Astrocyte (in vitro differentiated cells and primary cell): Measurements from ENCODE around the gene RGL1. TPM values are rescaled to one million over a fixed set of nuclear protein-coding genes. Genes with fewer than 3 reads are reported as not detected.

ENCODE experiments used
- DNase-seq: peaks from one replicate; pipeline ENCODE4 v3.0.0-alpha.2; 2010; ENCODE audit warnings: low read depth
- FAIRE-seq: peaks from 2 replicates; lab custom pipeline; 2011; peaks lifted over from hg19 to GRCh38; lab: Jason Lieb, UNC
- H2AFZ ChIP-seq: 2 replicates; pipeline ENCODE4 v1.6.0; 2012; ENCODE audit warnings: low read depth, low read length, inconsistent platforms
- H3K27ac ChIP-seq: 2 replicates; pipeline ENCODE4 v1.5.1; 2011; ENCODE audit warnings: low read depth, low read length, inconsistent platforms
- H3K27me3 ChIP-seq: 2 replicates; pipeline ENCODE4 v1.6.0; 2011; ENCODE audit warnings: low read length, inconsistent platforms; ENCODE audit not compliant: insufficient read depth
- H3K36me3 ChIP-seq: 2 replicates; pipeline ENCODE4 v1.5.1; 2011; ENCODE audit warnings: low read length, inconsistent platforms; ENCODE audit not compliant: insufficient read depth
- H3K4me1 ChIP-seq: 2 replicates; pipeline ENCODE4 v1.5.1; 2011; ENCODE audit warnings: low read length, inconsistent platforms; ENCODE audit not compliant: insufficient read depth
- H3K4me2 ChIP-seq: 2 replicates; pipeline ENCODE4 v1.6.0; 2012; ENCODE audit warnings: low read length, inconsistent platforms
- H3K4me3 ChIP-seq: 2 replicates; pipeline ENCODE4 v1.5.1; 2011; ENCODE audit warnings: low read depth, mild to moderate bottlenecking, low read length, inconsistent platforms; ENCODE audit not compliant: insufficient read depth
- H3K79me2 ChIP-seq: 2 replicates; pipeline ENCODE4 v1.6.0; 2012; ENCODE audit warnings: mild to moderate bottlenecking, low read length, inconsistent platforms; ENCODE audit not compliant: insufficient read depth
- H3K9ac ChIP-seq: 2 replicates; pipeline ENCODE4 v1.6.0; 2012; ENCODE audit warnings: mild to moderate bottlenecking, low read length, inconsistent platforms
- H3K9me3 ChIP-seq: 2 replicates; pipeline ENCODE4 v1.5.1; 2012; ENCODE audit warnings: low read depth, mild to moderate bottlenecking, low read length, inconsistent platforms; ENCODE audit not compliant: insufficient read depth
- H4K20me1 ChIP-seq: 2 replicates; pipeline ENCODE4 v1.6.0; 2012; ENCODE audit warnings: low read length, inconsistent platforms; ENCODE audit not compliant: insufficient read depth
- H3K27ac Mint-ChIP-seq: one replicate; pipeline ENCODE4 v1.8.0; 2021; ENCODE audit warnings: mild to moderate bottlenecking, mixed read lengths; ENCODE audit not compliant: unreplicated experiment
- H3K27me3 Mint-ChIP-seq: one replicate; pipeline ENCODE4 v1.8.0; 2021; ENCODE audit warnings: low read depth, mixed read lengths; ENCODE audit not compliant: unreplicated experiment
- H3K36me3 Mint-ChIP-seq: one replicate; pipeline ENCODE4 v1.8.0; 2021; ENCODE audit warnings: low read depth, mixed read lengths; ENCODE audit not compliant: unreplicated experiment
- H3K4me1 Mint-ChIP-seq: one replicate; pipeline ENCODE4 v1.8.0; 2021; ENCODE audit warnings: low read depth, mixed read lengths; ENCODE audit not compliant: unreplicated experiment
- H3K4me3 Mint-ChIP-seq: one replicate; pipeline ENCODE4 v1.8.0; 2021; ENCODE audit warnings: mild to moderate bottlenecking, moderate library complexity, mixed read lengths; ENCODE audit not compliant: unreplicated experiment
- H3K9me3 Mint-ChIP-seq: one replicate; pipeline ENCODE4 v1.8.0; 2021; ENCODE audit warnings: mild to moderate bottlenecking, mixed read lengths; ENCODE audit not compliant: unreplicated experiment
- CTCF ChIP-seq: IDR thresholded peaks from 2 replicates; pipeline ENCODE4 v1.5.1; 2011; ENCODE audit warnings: low read depth, mild to moderate bottlenecking, inconsistent platforms, low read length, moderate library complexity; ENCODE audit not compliant: insufficient read depth
- EZH2 ChIP-seq: IDR thresholded peaks from 2 replicates; pipeline ENCODE4 v1.6.1; 2012; ENCODE audit warnings: mild to moderate bottlenecking, low read length, inconsistent platforms; ENCODE audit not compliant: insufficient read depth
- total RNA-seq: library from RNA; stranded (reverse); gene quantifications from 2 replicates; pipeline ENCODE4 v1.2.1, GENCODE V29; 2021

Gene RGL1
- total RNA-seq, 1 donor from 2014 or later: 10.1 TPM

DNA sequence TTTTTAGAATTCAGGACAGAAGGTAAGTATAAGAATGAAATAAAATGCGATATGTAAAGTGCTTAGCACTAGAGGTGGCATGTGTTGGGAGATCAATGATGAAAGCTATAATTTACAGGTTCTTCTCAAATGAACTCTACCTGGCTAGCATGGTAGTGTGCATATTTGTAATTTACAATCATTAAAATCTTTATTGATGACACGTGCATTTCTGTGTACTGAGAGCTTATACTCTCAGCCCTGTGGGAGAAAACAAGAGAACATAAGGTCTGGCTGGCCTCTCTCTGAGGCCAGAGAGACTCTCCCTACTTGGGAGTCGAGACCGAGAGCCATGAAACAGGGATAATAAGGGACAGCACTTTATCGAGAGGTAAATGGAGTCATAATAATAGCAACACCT is 156.2 kb downstream of the RGL1 start:
- TF ChIP-seq CTCF (no peak), EZH2 (no peak)
- Mint-ChIP-seq H3K36me3 (peaks cover 3% of the 10 kb centered on the region), H3K4me1 (peaks cover 2% of the 10 kb centered on the region), H3K9me3 (no peaks in the 10 kb centered on the region), H3K27me3 (peaks cover 1% of the 10 kb centered on the region), H3K27ac (no peak overlapping the region), H3K4me3 (no peak overlapping the region)
- Histone ChIP-seq H2AFZ (no peak overlapping the region), H3K4me3 (no peak overlapping the region), H4K20me1 (no peaks in the 10 kb centered on the region), H3K4me1 (peaks cover 10% of the 10 kb centered on the region), H3K27ac (no peak overlapping the region), H3K9me3 (no peaks in the 10 kb centered on the region), H3K27me3 (no peaks in the 10 kb centered on the region), H3K36me3 (no peaks in the 10 kb centered on the region), H3K9ac (no peak overlapping the region), H3K79me2 (no peaks in the 10 kb centered on the region), H3K4me2 (no peak overlapping the region)
- FAIRE-seq (no peak), DNase-seq (no peak)

GRCh38 chr1:183962903-183963302 is 158.0 kb downstream of the RGL1 start:
- no peak overlapping the region for H3K4me3 Mint-ChIP-seq
- no peak overlapping the region for H2AFZ ChIP-seq
- H3K4me1 Mint-ChIP-seq: peaks cover 6% of the 10 kb centered on the region
- H3K4me3 ChIP-seq: no peak overlapping the region
- no peak for FAIRE-seq
- TF ChIP-seq EZH2: no peak
- TF ChIP-seq CTCF: no peak
- H3K27me3 Mint-ChIP-seq: peaks cover 1% of the 10 kb centered on the region
- no peak for DNase-seq
- no peaks in the 10 kb centered on the region for H3K36me3 ChIP-seq
- H3K9me3 ChIP-seq: no peaks in the 10 kb centered on the region
- no peak overlapping the region for H3K27ac ChIP-seq
- no peaks in the 10 kb centered on the region for H4K20me1 ChIP-seq
- H3K9ac ChIP-seq: no peak overlapping the region
- no peaks in the 10 kb centered on the region for H3K9me3 Mint-ChIP-seq
- H3K36me3 Mint-ChIP-seq: peaks cover 4% of the 10 kb centered on the region
- H3K27ac Mint-ChIP-seq: no peak overlapping the region
- H3K27me3 ChIP-seq: no peaks in the 10 kb centered on the region
- H3K4me1 ChIP-seq: no peaks in the 10 kb centered on the region
- H3K4me2 ChIP-seq: no peak overlapping the region
- H3K79me2 ChIP-seq: no peaks in the 10 kb centered on the region

DNA sequence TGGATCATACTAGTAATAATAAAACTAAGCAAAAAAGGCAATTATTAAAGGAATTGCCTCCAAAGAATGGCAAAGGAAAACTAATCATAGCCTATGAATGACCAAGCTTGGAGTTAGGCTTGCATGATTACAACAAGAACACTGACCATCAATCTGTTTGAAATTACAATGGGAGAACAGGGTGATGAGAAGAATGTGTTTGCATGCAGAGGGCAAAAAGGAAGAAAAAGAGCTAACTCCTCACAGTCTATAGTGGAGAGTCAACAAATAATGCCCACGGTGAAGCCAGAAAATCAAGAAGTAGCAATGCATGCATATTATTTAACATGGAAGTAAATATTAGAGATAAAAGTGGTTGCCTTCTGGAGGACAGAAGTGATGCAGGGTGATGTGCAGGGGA is 160.8 kb downstream of the RGL1 start:
- H3K4me1 Mint-ChIP-seq: peaks cover 13% of the 10 kb centered on the region
- H3K27ac Mint-ChIP-seq: no peak overlapping the region
- no peak for FAIRE-seq

More for the DNA sequence above, 160.8 kb downstream of the RGL1 start:
- TF ChIP-seq EZH2: no peak
- TF ChIP-seq CTCF: no peak
- H3K4me2 ChIP-seq: no peak overlapping the region
- no peak overlapping the region for H3K4me3 ChIP-seq
- H3K9ac ChIP-seq: no peak overlapping the region
- Mint-ChIP-seq H3K4me3 (no peak overlapping the region), H3K36me3 (peaks cover 4% of the 10 kb centered on the region), H3K9me3 (no peaks in the 10 kb centered on the region), H3K27me3 (peaks cover 1% of the 10 kb centered on the region)
- H3K27ac ChIP-seq: no peak overlapping the region
- DNase-seq: no peak
- no peaks in the 10 kb centered on the region for H3K4me1 ChIP-seq
- no peak overlapping the region for H2AFZ ChIP-seq
- H3K79me2 ChIP-seq: no peaks in the 10 kb centered on the region
- H4K20me1 ChIP-seq: no peaks in the 10 kb centered on the region
- no peaks in the 10 kb centered on the region for H3K9me3 ChIP-seq
- no peaks in the 10 kb centered on the region for H3K36me3 ChIP-seq
- no peaks in the 10 kb centered on the region for H3K27me3 ChIP-seq
